WTC11 (cell line): Measurements from ENCODE around the gene SMIM10. TPM values are rescaled to one million over a fixed set of nuclear protein-coding genes. Genes with fewer than 3 reads are reported as not detected.
"Not testable (repeated sequence)": the region's sequence is repeated elsewhere in the genome, so short reads cannot be mapped to it uniquely, and the experiment has no call there.

Experiments
- ATAC-seq: fragments of 200-7000 bp; cut with Tn5 transposase; 2 replicates; pipeline ENCODE4 v1.10.0; 2021; ENCODE audit warnings: mild to moderate bottlenecking, moderate library complexity
- CTCF ChIA-PET: fragments of 300-600 bp; sonication (Branson Sonifier 250); formaldehyde crosslinking; loops from one replicate; lab custom pipeline; 2021; ENCODE audit warnings: antibody characterized with exemption; lab: Charles Lee
- POLR2A ChIA-PET: fragments of 350-600 bp; sonication (Branson Sonifier 250); formaldehyde crosslinking; loops from one replicate; lab custom pipeline; 2021; ENCODE audit warnings: antibody characterized with exemption; lab: Charles Lee
- DNase-seq: peaks from one replicate; pipeline ENCODE4 v3.0.0; 2021; ENCODE audit warnings: low spot score
- H3K27ac Mint-ChIP-seq: 2 replicates; pipeline ENCODE4 v1.8.0; 2021; ENCODE audit warnings: mixed read lengths
- H3K27me3 Mint-ChIP-seq: 2 replicates; pipeline ENCODE4 v1.8.0; 2021; ENCODE audit warnings: low read depth, mild to moderate bottlenecking, moderate library complexity, mixed read lengths
- H3K36me3 Mint-ChIP-seq: 2 replicates; pipeline ENCODE4 v1.8.0; 2021; ENCODE audit warnings: mixed read lengths
- H3K4me1 Mint-ChIP-seq: 2 replicates; pipeline ENCODE4 v1.8.0; 2022; ENCODE audit warnings: mixed read lengths
- H3K4me3 Mint-ChIP-seq: 2 replicates; pipeline ENCODE4 v1.8.0; 2021; ENCODE audit warnings: mild to moderate bottlenecking, moderate library complexity, mixed read lengths
- H3K9me3 Mint-ChIP-seq: 2 replicates; pipeline ENCODE4 v1.8.0; 2021; ENCODE audit warnings: mixed read lengths
- EMX1 ChIP-seq: fragments of 250-450 bp; sonication (Bioruptor Pico); IDR thresholded peaks from 2 replicates; pipeline ENCODE4 v1.8.0; 2021; ENCODE audit warnings: mild to moderate bottlenecking
- ERG ChIP-seq: fragments of 250-450 bp; sonication (Bioruptor Pico); IDR thresholded peaks from 2 replicates; pipeline ENCODE4 v1.8.0; 2021; ENCODE audit warnings: mild to moderate bottlenecking
- GTF2I ChIP-seq: fragments of 250-450 bp; sonication (Bioruptor Pico); conservative IDR thresholded peaks from 2 replicates; pipeline ENCODE4 v1.4.0; 2021; ENCODE audit warnings: mild to moderate bottlenecking
- HMGA2 ChIP-seq: fragments of 250-450 bp; sonication (Bioruptor Pico); IDR thresholded peaks from 2 replicates; pipeline ENCODE4 v1.4.0; 2021; ENCODE audit warnings: mild to moderate bottlenecking, moderate library complexity
- JUN ChIP-seq: sonication (generic); formaldehyde crosslinking; IDR thresholded peaks from 2 replicates; pipeline ENCODE4 v1.8.0; 2023; ENCODE audit warnings: mild to moderate bottlenecking, missing genetic modification reagents
- NFATC4 ChIP-seq: fragments of 250-450 bp; sonication (Bioruptor Pico); IDR thresholded peaks from 2 replicates; pipeline ENCODE4 v1.9.0; 2021; ENCODE audit warnings: mild to moderate bottlenecking
- NFYB ChIP-seq: sonication (generic); formaldehyde crosslinking; conservative IDR thresholded peaks from 2 replicates; pipeline ENCODE4 v1.8.0; 2022; ENCODE audit warnings: low read depth, missing genetic modification reagents
- NR2C2 ChIP-seq: sonication (generic); formaldehyde crosslinking; IDR thresholded peaks from 2 replicates; pipeline ENCODE4 v1.8.0; 2022; ENCODE audit warnings: mild to moderate bottlenecking, missing genetic modification reagents
- NR3C1 ChIP-seq: sonication (generic); formaldehyde crosslinking; conservative IDR thresholded peaks from 2 replicates; pipeline ENCODE4 v1.8.1; 2023; ENCODE audit warnings: low read depth, mild to moderate bottlenecking, missing genetic modification reagents
- RELA ChIP-seq: sonication (generic); formaldehyde crosslinking; IDR thresholded peaks from 2 replicates; pipeline ENCODE4 v1.8.1; 2022; ENCODE audit warnings: missing genetic modification reagents, mild to moderate bottlenecking, borderline replicate concordance
- TP53 ChIP-seq: sonication (generic); formaldehyde crosslinking; IDR thresholded peaks from 2 replicates; pipeline ENCODE4 v1.8.1; 2023; ENCODE audit warnings: mild to moderate bottlenecking, missing genetic modification reagents
- USF1 ChIP-seq: sonication (generic); formaldehyde crosslinking; IDR thresholded peaks from 2 replicates; pipeline ENCODE4 v1.8.0; 2022; ENCODE audit warnings: mild to moderate bottlenecking, missing genetic modification reagents
- ZBTB43 ChIP-seq: sonication (generic); formaldehyde crosslinking; IDR thresholded peaks from 2 replicates; pipeline ENCODE4 v1.8.1; 2023; ENCODE audit warnings: mild to moderate bottlenecking, missing genetic modification reagents
- ZNF138 ChIP-seq: sonication (generic); formaldehyde crosslinking; conservative IDR thresholded peaks from 2 replicates; pipeline ENCODE4 v1.8.1; 2022; ENCODE audit warnings: mild to moderate bottlenecking, moderate library complexity, missing genetic modification reagents
- ZNF263 ChIP-seq: sonication (generic); formaldehyde crosslinking; IDR thresholded peaks from 2 replicates; pipeline ENCODE4 v1.8.1; 2022; ENCODE audit warnings: low read depth, mild to moderate bottlenecking, moderate library complexity, missing genetic modification reagents
- ZNF317 ChIP-seq: sonication (generic); formaldehyde crosslinking; IDR thresholded peaks from 2 replicates; pipeline ENCODE4 v1.8.1; 2023; ENCODE audit warnings: low read depth, mild to moderate bottlenecking, moderate library complexity, missing genetic modification reagents, borderline replicate concordance
- ZNF423 ChIP-seq: fragments of 250-450 bp; sonication (Bioruptor Pico); IDR thresholded peaks from 2 replicates; pipeline ENCODE4 v2.1.2; 2022; ENCODE audit warnings: mild to moderate bottlenecking, moderate library complexity
- ZSCAN18 ChIP-seq: fragments of 250-450 bp; sonication (Bioruptor Pico); IDR thresholded peaks from 2 replicates; pipeline ENCODE4 v2.1.2; 2022; ENCODE audit warnings: mild to moderate bottlenecking, moderate library complexity
- total RNA-seq: library from RNA; stranded (reverse); gene quantifications from 3 replicates; pipeline ENCODE4 v1.2.3, GENCODE V29; 2021

The SMIM10 gene
- total RNA-seq, 1 experiment from 2014 or later: 1.3 TPM

- no peak for TF ChIP-seq NR2C2
Observed at GRCh38 chrX:135009838-135010237, 19.0 kb downstream of the SMIM10 start (continued).

GRCh38 chrX:135010921-135011320 is 20.1 kb downstream of the SMIM10 start:
- H3K4me3 Mint-ChIP-seq: no peak overlapping the region
- no peaks in the 10 kb centered on the region for H3K27me3 Mint-ChIP-seq
- TF ChIP-seq JUN (CRISPR knock-in tag) (no peak), ZNF317 (CRISPR knock-in tag) (no peak), ZNF263 (CRISPR knock-in tag) (no peak), HMGA2 (CRISPR knock-in tag) (no peak), EMX1 (CRISPR knock-in tag) (no peak), ZBTB43 (CRISPR knock-in tag) (no peak), NFATC4 (CRISPR knock-in tag) (no peak), RELA (no peak), TP53 (CRISPR knock-in tag) (no peak), ERG (CRISPR knock-in tag) (no peak), GTF2I (no peak), NR3C1 (CRISPR knock-in tag) (no peak), ZSCAN18 (CRISPR knock-in tag) (no peak)
- H3K9me3 Mint-ChIP-seq: no peaks in the 10 kb centered on the region
- H3K36me3 Mint-ChIP-seq: no peaks in the 10 kb centered on the region
- H3K27ac Mint-ChIP-seq: peak overlapping the region; percentile 84
- no peak for ATAC-seq
- POLR2A ChIA-PET: no interaction called here
- CTCF ChIA-PET: no interaction called here
- DNase-seq: no peak
- H3K4me1 Mint-ChIP-seq: peaks cover 30% of the 10 kb centered on the region

- Mint-ChIP-seq H3K9me3 (no peaks in the 10 kb centered on the region), H3K27ac (no peak overlapping the region), H3K4me1 (peaks cover 21% of the 10 kb centered on the region), H3K27me3 (peaks cover under 1% of the 10 kb centered on the region; the same call in 1 of the 2 replicates), H3K36me3 (no peaks in the 10 kb centered on the region), H3K4me3 (no peak overlapping the region)
- POLR2A ChIA-PET: no interaction called here
- no peak for TF ChIP-seq ZNF423 (CRISPR knock-in tag)
- TF ChIP-seq USF1: no peak
- no peak for TF ChIP-seq NFYB (CRISPR knock-in tag)
- TF ChIP-seq ZNF138 (CRISPR knock-in tag): no peak
- CTCF ChIA-PET: no interaction called here
- ATAC-seq (no peak), DNase-seq (no peak)
Observed at GRCh38 chrX:135015523-135016245, 24.9 kb downstream of the SMIM10 start.

GRCh38 chrX:135019890-135020289 is 29.1 kb downstream of the SMIM10 start:
- peaks cover 19% of the 10 kb centered on the region for H3K27me3 Mint-ChIP-seq
- H3K27ac Mint-ChIP-seq, ATAC-seq, H3K36me3 Mint-ChIP-seq, DNase-seq, H3K4me3 Mint-ChIP-seq, CTCF ChIA-PET, H3K9me3 Mint-ChIP-seq, POLR2A ChIA-PET: not testable (repeated sequence)
- H3K4me1 Mint-ChIP-seq: peaks cover 36% of the 10 kb centered on the region

GRCh38 chrX:135023791-135024190 is 33.0 kb downstream of the SMIM10 start:
- DNase-seq, H3K4me3 Mint-ChIP-seq, H3K27ac Mint-ChIP-seq, ATAC-seq, CTCF ChIA-PET, H3K36me3 Mint-ChIP-seq, POLR2A ChIA-PET, H3K9me3 Mint-ChIP-seq: not testable (repeated sequence)
- H3K27me3 Mint-ChIP-seq: peaks cover 19% of the 10 kb centered on the region
- H3K4me1 Mint-ChIP-seq: peaks cover 32% of the 10 kb centered on the region
